HepG2 (cell line): Measurements from ENCODE around the gene EFCAB11. TPM values are rescaled to one million over a fixed set of nuclear protein-coding genes. Genes with fewer than 3 reads are reported as not detected.

Source experiments
- ADNP ChIP-seq: sonication (generic); formaldehyde crosslinking; IDR thresholded peaks from 2 replicates; pipeline ENCODE4 v1.4.0; 2020; ENCODE audit warnings: missing genetic modification reagents
- ATF4 ChIP-seq, 2 experiments: fragments of 450-650 bp in 1 of 2; sonication (generic) in 1 of 2; formaldehyde crosslinking; IDR thresholded peaks; 2 replicates each; pipeline versions ENCODE4 v1.5.0 to v1.8.0; 2020 to 2022; ENCODE audit warnings: mild to moderate bottlenecking in 1 of 2, missing genetic modification reagents in 1 of 2
- ATF7 ChIP-seq, 2 experiments: fragments of 450-650 bp in 1 of 2; sonication (generic) in 1 of 2; formaldehyde crosslinking in 1 of 2; IDR thresholded peaks; 2 replicates each; pipeline versions ENCODE4 v1.4.0 to v1.6.1; 2016 to 2020; ENCODE audit warnings: antibody characterized with exemption in 1 of 2, mild to moderate bottlenecking in 1 of 2, missing genetic modification reagents in 1 of 2
- BRCA1 ChIP-seq: sonication (generic); formaldehyde crosslinking; IDR thresholded peaks from 2 replicates; pipeline ENCODE4 v1.4.0; 2020; ENCODE audit warnings: missing genetic modification reagents
- CREB3 ChIP-seq: sonication (generic); formaldehyde crosslinking; IDR thresholded peaks from 2 replicates; pipeline ENCODE4 v1.5.0; 2020; ENCODE audit warnings: missing genetic modification reagents
- FOXA1 ChIP-seq, 2 experiments: fragments of 450-650 bp in 1 of 2; sonication (generic) in 1 of 2; formaldehyde crosslinking in 1 of 2; IDR thresholded peaks; 2 replicates each; pipeline versions ENCODE4 v1.4.0 to v1.6.1; 2016 to 2020; ENCODE audit warnings: missing genetic modification reagents in 1 of 2
- HOXA3 ChIP-seq: sonication (generic); formaldehyde crosslinking; IDR thresholded peaks from 2 replicates; pipeline ENCODE4 v1.5.0; 2020; ENCODE audit warnings: missing genetic modification reagents
- PRDM4 ChIP-seq: sonication (generic); formaldehyde crosslinking; IDR thresholded peaks from 2 replicates; pipeline ENCODE4 v1.9.0; 2021; ENCODE audit warnings: missing genetic modification reagents, borderline replicate concordance
- TEAD3 ChIP-seq: optimal IDR thresholded peaks from 2 replicates; pipeline ENCODE3; 2016; ENCODE audit warnings: borderline replicate concordance
- ZBTB40 ChIP-seq, 2 experiments: fragments of 450-650 bp in 1 of 2; sonication (generic) in 1 of 2; formaldehyde crosslinking in 1 of 2; IDR thresholded peaks; 2 replicates each; pipeline versions ENCODE4 v1.6.1 to v1.8.0; 2016 to 2022; ENCODE audit warnings: antibody characterized with exemption in 1 of 2, mild to moderate bottlenecking in 1 of 2, missing genetic modification reagents in 1 of 2
- ZC3H13 ChIP-seq: sonication (generic); formaldehyde crosslinking; IDR thresholded peaks from 2 replicates; pipeline ENCODE4 v1.8.1; 2023; ENCODE audit warnings: mild to moderate bottlenecking, missing genetic modification reagents, moderate library complexity
- ZNF253 ChIP-seq: sonication (generic); formaldehyde crosslinking; IDR thresholded peaks from 2 replicates; pipeline ENCODE4 v1.8.0; 2022; ENCODE audit warnings: mild to moderate bottlenecking, missing genetic modification reagents, borderline replicate concordance
- ZSCAN25 ChIP-seq: sonication (generic); formaldehyde crosslinking; IDR thresholded peaks from 2 replicates; pipeline ENCODE4 v1.8.0; 2022; ENCODE audit warnings: mild to moderate bottlenecking, missing genetic modification reagents
- polyA plus RNA-seq, 8 experiments: library from polyadenylated mRNA; depleted of rRNA in 3 of 8; stranded (reverse) in 7 of 8; unstranded in 1 of 8; fragments of >200 nt; fragmentation: Illumina TruSeq in 4 of 8; extraction: Trizol in 4 of 8; gene quantifications; 2 replicates each; pipeline versions ENCODE4 v1.2.1 to v1.2.3, GENCODE V29; 2011 to 2016; ENCODE audit warnings: low read depth in 4 of 8, missing spikeins in 1 of 8, mixed read lengths in 1 of 8; ENCODE audit not compliant: insufficient read depth in 1 of 8
- total RNA-seq, 5 experiments: library from RNA; depleted of rRNA; stranded (reverse); fragments of >200 nt; fragmentation: Illumina TruSeq; extraction: Trizol; gene quantifications; 2 replicates each; pipeline ENCODE4 v1.2.3, GENCODE V29; 2016; ENCODE audit warnings: low read depth in 1 of 5

The EFCAB11 gene
- total and polyA plus RNA-seq, 2 of the 13 experiments (the other 11 are each of a cell fraction or from before 2014, with no cell fraction given), result 8.2 to 31.5 TPM

- TF ChIP-seq PRDM4 (CRISPR knock-in tag) (no peak), ATF7 (IDR thresholded peaks at IDR 0.05) (no peak), ATF7 (CRISPR knock-in tag; IDR thresholded peaks at IDR 0.05) (peak; percentile 39; the same call in 1 of the 2 replicates), ATF4 (CRISPR knock-in tag; IDR thresholded peaks at IDR 0.05) (no peak), FOXA1 (IDR thresholded peaks at IDR 0.05) (no peak), FOXA1 (CRISPR knock-in tag; IDR thresholded peaks at IDR 0.05) (peak; percentile 57; the same call in 1 of the 2 replicates), ZNF253 (CRISPR knock-in tag) (no peak), ZSCAN25 (CRISPR knock-in tag) (0 out of 2 replicates have a peak, but pooled peaks have one; percentile 46), ADNP (CRISPR knock-in tag) (no peak), ZBTB40 (IDR thresholded peaks at IDR 0.05) (no peak), ZBTB40 (CRISPR knock-in tag; IDR thresholded peaks at IDR 0.05) (peak; percentile 70; the same call in 1 of the 2 replicates), BRCA1 (CRISPR knock-in tag) (no peak), ZC3H13 (CRISPR knock-in tag) (no peak), TEAD3 (CRISPR knock-in tag) (no peak), CREB3 (CRISPR knock-in tag) (no peak), HOXA3 (CRISPR knock-in tag) (peak; percentile 39; the same call in 1 of the 2 replicates)
Observed at GRCh38 chr14:89954070-89955021, at the start of gene EFCAB11 (continued).
